ENCODE measurements around the gene CNFN.
A peak's percentile ranks its signal among the peaks of the same experiment; 100 is the strongest.

CNFN gene

GRCh38 chr19:42389899-42390298 lies at the start of gene CNFN:
CNFN (minus strand) TSS chr19:42390297; CDS start chr19:42389037, 1,260 bp downstream.
- no peak for DNase-seq (ENCODE audit: low spot score)

GRCh38 chr19:42436006-42436405 lies 45.9 kb upstream of the CNFN start:
- no peak for DNase-seq (ENCODE audit: low spot score)

GRCh38 chr19:42435316-42435715 lies 45.2 kb upstream of the CNFN start:
- no peak for DNase-seq (ENCODE audit: low spot score)

GRCh38 chr19:42433503-42434260 lies 43.6 kb upstream of the CNFN start:
- DNase-seq (ENCODE audit: low spot score): no peak

- DNase-seq (ENCODE audit: low spot score): no peak
Observed at GRCh38 chr19:42431486-42431885, 41.4 kb upstream of the CNFN start.

GRCh38 chr19:42428676-42429075 lies 38.6 kb upstream of the CNFN start:
- DNase-seq (ENCODE audit: low spot score): no peak

GRCh38 chr19:42427313-42427712 lies 37.2 kb upstream of the CNFN start, which contains the start of gene LIPE:
LIPE (minus strand) TSS chr19:42427388; CDS start chr19:42427149, 239 bp downstream.
- DNase-seq (ENCODE audit: low spot score): no peak

- DNase-seq (ENCODE audit: low spot score): no peak
Observed at GRCh38 chr19:42426643-42427042, 36.5 kb upstream of the CNFN start.

GRCh38 chr19:42424712-42425131 lies 34.6 kb upstream of the CNFN start:
- no peak for DNase-seq (ENCODE audit: low spot score)

- no peak for DNase-seq (ENCODE audit: low spot score)
Observed at GRCh38 chr19:42424345-42424707, 34.2 kb upstream of the CNFN start.

GRCh38 chr19:42423462-42424344 lies 33.6 kb upstream of the CNFN start:
- DNase-seq (ENCODE audit: low spot score): peak; percentile 89

- peak; percentile 78 for DNase-seq (ENCODE audit: low spot score)
Observed at GRCh38 chr19:42422901-42423461, 32.9 kb upstream of the CNFN start.

GRCh38 chr19:42422092-42422900 lies 32.2 kb upstream of the CNFN start:
- no peak for DNase-seq (ENCODE audit: low spot score)

GRCh38 chr19:42421591-42422031 lies 31.5 kb upstream of the CNFN start:
- no peak for DNase-seq (ENCODE audit: low spot score)

- DNase-seq (ENCODE audit: low spot score): no peak
Observed at GRCh38 chr19:42421101-42421500, 31.0 kb upstream of the CNFN start.

GRCh38 chr19:42420055-42420544 lies 30.0 kb upstream of the CNFN start:
- peak; percentile 48 for DNase-seq (ENCODE audit: low spot score)

GRCh38 chr19:42419309-42419708 lies 29.2 kb upstream of the CNFN start:
- peak; percentile 47 for DNase-seq (ENCODE audit: low spot score)

GRCh38 chr19:42412661-42413076 lies 22.6 kb upstream of the CNFN start:
- no peak for DNase-seq (ENCODE audit: low spot score)

- no peak for DNase-seq (ENCODE audit: low spot score)
Observed at GRCh38 chr19:42412227-42412626, 22.1 kb upstream of the CNFN start.

GRCh38 chr19:42411581-42412178 lies 21.6 kb upstream of the CNFN start:
- DNase-seq (ENCODE audit: low spot score): no peak

GRCh38 chr19:42410371-42410770 lies 20.3 kb upstream of the CNFN start:
- DNase-seq (ENCODE audit: low spot score): no peak
